HepG2 (cell line): ENCODE data around the gene NFE2L2. TPM values are rescaled to one million over a fixed set of nuclear protein-coding genes. Genes with fewer than 3 reads are reported as not detected.
A peak's percentile ranks its signal among the peaks of the same experiment; 100 is the strongest.

Source experiments
- ARHGAP35 ChIP-seq: sonication (generic); formaldehyde crosslinking; IDR thresholded peaks from 2 replicates; pipeline ENCODE4 v1.9.0; 2022; ENCODE audit warnings: mild to moderate bottlenecking, inconsistent platforms, moderate library complexity, missing genetic modification reagents, borderline replicate concordance
- DPF2 ChIP-seq: sonication (generic); formaldehyde crosslinking; IDR thresholded peaks from 2 replicates; pipeline ENCODE4 v1.4.0; 2020; ENCODE audit warnings: mild to moderate bottlenecking, low read depth, missing genetic modification reagents, borderline replicate concordance
- IKZF1 ChIP-seq: fragments of 450-650 bp; IDR thresholded peaks from 2 replicates; pipeline ENCODE4 v1.7.1; 2016
- IRF2 ChIP-seq: IDR thresholded peaks from 2 replicates; pipeline ENCODE4 v1.6.1; 2018; ENCODE audit warnings: missing genetic modification reagents, missing compliant biosample characterization
- NFE2 ChIP-seq: sonication (generic); formaldehyde crosslinking; IDR thresholded peaks from 2 replicates; pipeline ENCODE4 v1.4.0; 2020; ENCODE audit warnings: missing genetic modification reagents
- PCBP1 ChIP-seq: fragments of 200-400 bp; formaldehyde crosslinking; IDR thresholded peaks from 2 replicates; pipeline ENCODE4 v1.6.1; 2017; ENCODE audit warnings: mild to moderate bottlenecking, low read depth, low read length, borderline replicate concordance
- RAD21 ChIP-seq: fragments of 450-650 bp; formaldehyde crosslinking; IDR thresholded peaks from 2 replicates; pipeline ENCODE4 v1.5.0; 2020; ENCODE audit warnings: mild to moderate bottlenecking
- RCOR2 ChIP-seq: IDR thresholded peaks from 2 replicates; pipeline ENCODE4 v1.6.1; 2016; ENCODE audit warnings: missing biosample characterization, missing genetic modification reagents
- TBP ChIP-seq: sonication (generic); formaldehyde crosslinking; IDR thresholded peaks from 2 replicates; pipeline ENCODE4 v1.5.0; 2020; ENCODE audit warnings: missing genetic modification reagents
- ZBTB1 ChIP-seq: sonication (generic); formaldehyde crosslinking; IDR thresholded peaks from 2 replicates; pipeline ENCODE4 v1.4.0; 2020; ENCODE audit warnings: missing genetic modification reagents, borderline replicate concordance
- ZMYM4 ChIP-seq: sonication (generic); formaldehyde crosslinking; IDR thresholded peaks from 2 replicates; pipeline ENCODE4 v1.8.1; 2023; ENCODE audit warnings: mild to moderate bottlenecking, missing genetic modification reagents
- ZNF256 ChIP-seq: sonication (generic); formaldehyde crosslinking; conservative IDR thresholded peaks from 2 replicates; pipeline ENCODE4 v1.4.0; 2020; ENCODE audit warnings: missing genetic modification reagents
- ZNF331 ChIP-seq: sonication (generic); formaldehyde crosslinking; IDR thresholded peaks from 2 replicates; pipeline ENCODE4 v1.4.0; 2020; ENCODE audit warnings: missing genetic modification reagents
- ZNF343 ChIP-seq: sonication (generic); formaldehyde crosslinking; IDR thresholded peaks from 2 replicates; pipeline ENCODE4 v1.4.0; 2020; ENCODE audit warnings: mild to moderate bottlenecking, missing genetic modification reagents
- ZNF713 ChIP-seq: sonication (generic); formaldehyde crosslinking; IDR thresholded peaks from 2 replicates; pipeline ENCODE4 v1.4.0; 2020; ENCODE audit warnings: mild to moderate bottlenecking, missing genetic modification reagents
- ZNF777 ChIP-seq: sonication (generic); formaldehyde crosslinking; IDR thresholded peaks from 2 replicates; pipeline ENCODE4 v1.4.0; 2020; ENCODE audit warnings: missing genetic modification reagents
- polyA plus RNA-seq, 8 experiments: library from polyadenylated mRNA; depleted of rRNA in 3 of 8; stranded (reverse) in 7 of 8; unstranded in 1 of 8; fragments of >200 nt; fragmentation: Illumina TruSeq in 4 of 8; extraction: Trizol in 4 of 8; gene quantifications; 2 replicates each; pipeline versions ENCODE4 v1.2.1 to v1.2.3, GENCODE V29; 2011 to 2016; ENCODE audit warnings: low read depth in 4 of 8, missing spikeins in 1 of 8, mixed read lengths in 1 of 8; ENCODE audit not compliant: insufficient read depth in 1 of 8
- total RNA-seq, 5 experiments: library from RNA; depleted of rRNA; stranded (reverse); fragments of >200 nt; fragmentation: Illumina TruSeq; extraction: Trizol; gene quantifications; 2 replicates each; pipeline ENCODE4 v1.2.3, GENCODE V29; 2016; ENCODE audit warnings: low read depth in 1 of 5
- TF ChIP-seq, protein P1 (sequence below): sonication (generic); formaldehyde crosslinking; IDR thresholded peaks from 2 replicates; pipeline ENCODE4 v1.4.0; 2020; ENCODE audit warnings: missing genetic modification reagents, mild to moderate bottlenecking, borderline replicate concordance
- TF ChIP-seq, protein P2 (sequence below), 2 experiments: sonication (generic) in 1 of 2; formaldehyde crosslinking in 1 of 2; IDR thresholded peaks; 2 replicates each; pipeline versions ENCODE4 v1.6.1 to v1.9.0; 2014 to 2022; ENCODE audit warnings: antibody characterized with exemption in 1 of 2, borderline replicate concordance in 1 of 2, inconsistent platforms in 1 of 2, low read depth in 1 of 2, missing genetic modification reagents in 1 of 2
- TF ChIP-seq, protein P3 (sequence below): sonication (generic); formaldehyde crosslinking; IDR thresholded peaks from 2 replicates; pipeline ENCODE4 v1.8.0; 2022; ENCODE audit warnings: missing genetic modification reagents, mild to moderate bottlenecking, borderline replicate concordance

The NFE2L2 gene
- total and polyA plus RNA-seq, 2 of the 13 experiments (the other 11 are each of a cell fraction or from before 2014, with no cell fraction given): 84.6 to 215 TPM

DNA sequence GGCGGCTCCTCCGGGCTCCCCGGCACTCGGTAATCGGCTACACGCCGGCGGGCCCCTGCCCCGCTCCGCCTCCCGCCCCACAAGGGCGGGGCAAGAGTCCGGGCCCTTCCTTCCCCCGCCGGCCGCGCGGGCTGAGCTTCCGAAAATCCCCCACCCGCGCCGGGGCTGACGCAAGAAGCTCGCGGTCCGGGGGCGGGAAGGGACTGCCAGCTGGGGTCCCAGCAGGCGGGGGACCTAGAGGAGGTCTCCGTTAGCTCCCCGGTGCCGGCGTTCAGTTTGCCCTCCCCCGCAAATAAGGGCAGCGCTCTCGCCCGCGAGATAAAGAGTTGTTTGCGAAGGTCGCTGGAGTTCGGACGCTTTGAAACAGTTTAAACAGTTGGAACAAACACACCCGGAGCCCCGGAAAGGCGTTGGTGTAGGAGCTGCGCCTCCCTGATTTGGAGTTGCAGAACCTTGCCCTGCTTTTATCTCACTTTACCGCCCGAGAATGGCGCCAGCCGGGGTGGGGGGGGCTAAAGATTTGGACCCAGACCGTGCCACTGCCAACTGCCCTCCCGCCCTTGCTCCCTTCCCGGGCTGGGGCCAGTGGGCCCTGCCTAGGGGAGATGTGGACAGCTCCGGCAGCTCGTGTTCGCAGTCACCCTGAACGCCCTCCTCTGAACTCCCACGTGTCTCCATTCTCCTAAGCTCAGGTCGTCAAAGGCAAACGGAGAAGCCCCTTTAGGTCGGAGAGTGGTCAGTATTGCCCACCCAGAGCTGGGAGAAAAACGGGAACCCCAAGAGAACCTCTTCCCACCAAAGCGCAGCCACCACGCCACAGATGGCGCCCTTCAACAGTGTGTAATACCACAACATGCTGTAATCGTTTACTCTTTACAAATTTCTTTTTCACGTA lies at the start of gene NFE2L2 (continued):
- peak; percentile 24; the same call in 1 of the 2 replicates for TF ChIP-seq ARHGAP35
- TF ChIP-seq ZNF343: no peak; the same call in 1 of the 2 replicates
- peak; percentile 76 for TF ChIP-seq RCOR2
- TF ChIP-seq, protein P1, sequence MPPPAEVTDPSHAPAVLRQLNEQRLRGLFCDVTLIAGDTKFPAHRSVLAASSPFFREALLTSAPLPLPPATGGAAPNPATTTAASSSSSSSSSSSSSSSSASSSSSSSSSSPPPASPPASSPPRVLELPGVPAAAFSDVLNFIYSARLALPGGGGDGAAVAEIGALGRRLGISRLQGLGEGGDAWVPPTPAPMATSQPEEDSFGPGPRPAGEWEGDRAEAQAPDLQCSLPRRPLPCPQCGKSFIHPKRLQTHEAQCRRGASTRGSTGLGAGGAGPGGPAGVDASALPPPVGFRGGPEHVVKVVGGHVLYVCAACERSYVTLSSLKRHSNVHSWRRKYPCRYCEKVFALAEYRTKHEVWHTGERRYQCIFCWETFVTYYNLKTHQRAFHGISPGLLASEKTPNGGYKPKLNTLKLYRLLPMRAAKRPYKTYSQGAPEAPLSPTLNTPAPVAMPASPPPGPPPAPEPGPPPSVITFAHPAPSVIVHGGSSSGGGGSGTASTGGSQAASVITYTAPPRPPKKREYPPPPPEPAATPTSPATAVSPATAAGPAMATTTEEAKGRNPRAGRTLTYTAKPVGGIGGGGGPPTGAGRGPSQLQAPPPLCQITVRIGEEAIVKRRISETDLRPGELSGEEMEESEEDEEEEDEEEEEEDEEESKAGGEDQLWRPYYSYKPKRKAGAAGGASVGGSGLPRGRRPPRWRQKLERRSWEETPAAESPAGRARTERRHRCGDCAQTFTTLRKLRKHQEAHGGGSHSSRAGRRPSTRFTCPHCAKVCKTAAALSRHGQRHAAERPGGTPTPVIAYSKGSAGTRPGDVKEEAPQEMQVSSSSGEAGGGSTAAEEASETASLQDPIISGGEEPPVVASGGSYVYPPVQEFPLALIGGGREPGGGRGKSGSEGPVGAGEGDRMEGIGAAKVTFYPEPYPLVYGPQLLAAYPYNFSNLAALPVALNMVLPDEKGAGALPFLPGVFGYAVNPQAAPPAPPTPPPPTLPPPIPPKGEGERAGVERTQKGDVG (CRISPR knock-in tag): peak; percentile 98
- TF ChIP-seq DPF2 (CRISPR knock-in tag): peak; percentile 92
- TF ChIP-seq, protein P2, sequence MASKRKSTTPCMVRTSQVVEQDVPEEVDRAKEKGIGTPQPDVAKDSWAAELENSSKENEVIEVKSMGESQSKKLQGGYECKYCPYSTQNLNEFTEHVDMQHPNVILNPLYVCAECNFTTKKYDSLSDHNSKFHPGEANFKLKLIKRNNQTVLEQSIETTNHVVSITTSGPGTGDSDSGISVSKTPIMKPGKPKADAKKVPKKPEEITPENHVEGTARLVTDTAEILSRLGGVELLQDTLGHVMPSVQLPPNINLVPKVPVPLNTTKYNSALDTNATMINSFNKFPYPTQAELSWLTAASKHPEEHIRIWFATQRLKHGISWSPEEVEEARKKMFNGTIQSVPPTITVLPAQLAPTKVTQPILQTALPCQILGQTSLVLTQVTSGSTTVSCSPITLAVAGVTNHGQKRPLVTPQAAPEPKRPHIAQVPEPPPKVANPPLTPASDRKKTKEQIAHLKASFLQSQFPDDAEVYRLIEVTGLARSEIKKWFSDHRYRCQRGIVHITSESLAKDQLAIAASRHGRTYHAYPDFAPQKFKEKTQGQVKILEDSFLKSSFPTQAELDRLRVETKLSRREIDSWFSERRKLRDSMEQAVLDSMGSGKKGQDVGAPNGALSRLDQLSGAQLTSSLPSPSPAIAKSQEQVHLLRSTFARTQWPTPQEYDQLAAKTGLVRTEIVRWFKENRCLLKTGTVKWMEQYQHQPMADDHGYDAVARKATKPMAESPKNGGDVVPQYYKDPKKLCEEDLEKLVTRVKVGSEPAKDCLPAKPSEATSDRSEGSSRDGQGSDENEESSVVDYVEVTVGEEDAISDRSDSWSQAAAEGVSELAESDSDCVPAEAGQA (IDR thresholded peaks at IDR 0.05; ENCODE audit: low read depth): 0 out of 2 replicates have a peak, but pooled peaks have one; percentile 14
- TF ChIP-seq, protein P2 (CRISPR knock-in tag; IDR thresholded peaks at IDR 0.05; ENCODE audit: borderline replicate concordance): peak; percentile 68; the same call in 1 of the 2 replicates
- no peak for TF ChIP-seq ZNF256 (CRISPR knock-in tag)
- peak; percentile 18; the same call in 1 of the 2 replicates for TF ChIP-seq ZNF331 (CRISPR knock-in tag)
- TF ChIP-seq IRF2: peak; percentile 91
- TF ChIP-seq ZNF713 (CRISPR knock-in tag): no peak
- no peak for TF ChIP-seq ZNF777 (CRISPR knock-in tag)
- TF ChIP-seq NFE2 (CRISPR knock-in tag): peak; percentile 29; the same call in 1 of the 2 replicates
- TF ChIP-seq RAD21: peak; percentile 72
- TF ChIP-seq IKZF1: no peak
- TF ChIP-seq TBP: peak; percentile 93; the same call in 1 of the 2 replicates
- peak; percentile 96 for TF ChIP-seq ZMYM4 (CRISPR knock-in tag)
- TF ChIP-seq, protein P3, sequence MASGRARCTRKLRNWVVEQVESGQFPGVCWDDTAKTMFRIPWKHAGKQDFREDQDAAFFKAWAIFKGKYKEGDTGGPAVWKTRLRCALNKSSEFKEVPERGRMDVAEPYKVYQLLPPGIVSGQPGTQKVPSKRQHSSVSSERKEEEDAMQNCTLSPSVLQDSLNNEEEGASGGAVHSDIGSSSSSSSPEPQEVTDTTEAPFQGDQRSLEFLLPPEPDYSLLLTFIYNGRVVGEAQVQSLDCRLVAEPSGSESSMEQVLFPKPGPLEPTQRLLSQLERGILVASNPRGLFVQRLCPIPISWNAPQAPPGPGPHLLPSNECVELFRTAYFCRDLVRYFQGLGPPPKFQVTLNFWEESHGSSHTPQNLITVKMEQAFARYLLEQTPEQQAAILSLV (CRISPR knock-in tag): peak; percentile 60; the same call in 1 of the 2 replicates
- no peak for TF ChIP-seq ZBTB1 (CRISPR knock-in tag)
- TF ChIP-seq PCBP1: peak; percentile 97
